ENCODE results near the gene ADCY10. TPM values are rescaled to one million over a fixed set of nuclear protein-coding genes. Genes with fewer than 3 reads are reported as not detected.

Gene ADCY10
- total and polyA plus RNA-seq, 9 of the 15 experiments (the other 6 are each of a cell fraction or from before 2014, with no cell fraction given): 0.08 to 0.86 (median 0.22) TPM

DNA sequence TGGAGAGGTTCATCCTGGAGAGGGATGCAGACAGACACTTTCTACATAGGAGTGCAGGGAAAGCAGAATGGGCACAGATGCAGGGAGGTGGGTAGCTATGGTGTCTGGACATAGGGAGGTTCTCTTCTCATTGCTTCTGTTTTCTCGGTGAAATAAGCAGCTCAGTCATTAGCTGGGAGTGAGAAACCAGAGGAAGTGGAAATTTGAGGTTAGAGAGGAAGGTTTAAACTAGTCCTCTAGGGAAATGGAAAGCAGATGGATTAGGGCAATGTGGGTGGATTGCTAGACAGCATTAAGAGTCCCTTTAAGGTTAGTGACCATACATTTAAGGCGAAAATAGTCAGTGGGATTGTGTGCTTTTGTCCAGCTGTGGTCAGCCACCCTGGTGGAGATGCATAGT is 152.5 kb downstream of the ADCY10 start:
- CTCF ChIA-PET (ENCODE audit: low intra/inter-chr PET ratio): no interaction called here
- Histone ChIP-seq H2AFZ (ENCODE audit: low read depth, low read length) (no peak overlapping the region), H3K9ac (ENCODE audit: insufficient read depth in 1 of 2, low read depth in 2 of 2, low read length in 2 of 2) (peak overlapping the region; percentile 1 to 70; a peak in 2 of 4 replicates), H3K27me3 (ENCODE audit: control insufficient read depth in 2 of 2, insufficient read depth in 2 of 2, low read length in 2 of 2) (no peaks in the 10 kb centered on the region), H3K4me1 (replicated peaks in 1 of 2; ENCODE audit: control insufficient read depth in 2 of 2, insufficient read depth in 2 of 2, low read length in 2 of 2) (peaks cover 17 to 73% of the 10 kb centered on the region in 2 experiments), H3K9me1 (ENCODE audit: control insufficient read depth, insufficient read depth, low read length) (peaks cover 4% of the 10 kb centered on the region), H3K79me2 (ENCODE audit: control insufficient read depth, insufficient read depth, low read length) (peaks cover 79% of the 10 kb centered on the region), H3K4me2 (ENCODE audit: insufficient read depth, low read length) (peak overlapping the region; percentile 33; the same call in 1 of the 2 replicates), H3K27ac (ENCODE audit: extremely low read depth, low read depth, low read length) (peak overlapping the region; percentile 86), H3K4me3 (no peak overlapping the region), H3K36me3 (ENCODE audit: control insufficient read depth, insufficient read depth, low read length) (peaks cover 15% of the 10 kb centered on the region), H3K9me3 (replicated peaks; ENCODE audit: control insufficient read depth, insufficient read depth, low read depth, low read length) (no peaks in the 10 kb centered on the region), H4K20me1 (replicated peaks; ENCODE audit: control insufficient read depth, insufficient read depth, low read length) (0 out of 2 replicates have a peak, but pooled peaks cover 3% of the 10 kb centered on the region)
- no TSS peak for BruUV-seq (replicated peaks)
- ATAC-seq (peak; percentile 5), DNase-seq (ENCODE audit: extremely low read depth in 1 of 4, low spot score in 3 of 4) (no peak), FAIRE-seq (no peak)
- POLR2A ChIA-PET: interaction anchor here (0.6 to 1.6 kb wide), 7 partner anchors 9 to 164 kb away, joined by 3 to 14 read pairs (median 4); no protein-coding TSS in a partner anchor
- TF ChIP-seq STAT5B (CRISPR knock-in tag; IDR thresholded peaks at IDR 0.05) (0 out of 2 replicates have a peak, but pooled peaks have one; percentile 19), ZNF551 (CRISPR knock-in tag; IDR thresholded peaks at IDR 0.05) (no peak), ATF1 (CRISPR knock-in tag; IDR thresholded peaks at IDR 0.05) (no peak), ATF1 (tag; IDR thresholded peaks at IDR 0.05) (no peak), NUFIP1 (IDR thresholded peaks at IDR 0.05; ENCODE audit: partially characterized antibody) (peak; percentile 11), KDM4B (IDR thresholded peaks at IDR 0.05; ENCODE audit: borderline replicate concordance in 2 of 2, low read depth in 1 of 2) (no peak), BRD9 (IDR thresholded peaks at IDR 0.05; ENCODE audit: low read depth, partially characterized antibody) (peak; percentile 16), MECOM (CRISPR knock-in tag; IDR thresholded peaks at IDR 0.05) (peak; percentile 41; the same call in 1 of the 2 replicates), POLR2A (conservative IDR thresholded peaks at IDR 0.05) (no peak), SRSF3 (IDR thresholded peaks at IDR 0.05; ENCODE audit: insufficient read depth, low read length) (no peak), SPI1 (IDR thresholded peaks at IDR 0.05; ENCODE audit: borderline replicate concordance, low read depth, low read length) (peak; percentile 22; the same call in 1 of the 2 replicates)
- TF ChIP-seq, protein P1, sequence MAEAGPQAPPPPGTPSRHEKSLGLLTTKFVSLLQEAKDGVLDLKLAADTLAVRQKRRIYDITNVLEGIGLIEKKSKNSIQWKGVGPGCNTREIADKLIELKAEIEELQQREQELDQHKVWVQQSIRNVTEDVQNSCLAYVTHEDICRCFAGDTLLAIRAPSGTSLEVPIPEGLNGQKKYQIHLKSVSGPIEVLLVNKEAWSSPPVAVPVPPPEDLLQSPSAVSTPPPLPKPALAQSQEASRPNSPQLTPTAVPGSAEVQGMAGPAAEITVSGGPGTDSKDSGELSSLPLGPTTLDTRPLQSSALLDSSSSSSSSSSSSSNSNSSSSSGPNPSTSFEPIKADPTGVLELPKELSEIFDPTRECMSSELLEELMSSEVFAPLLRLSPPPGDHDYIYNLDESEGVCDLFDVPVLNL (CRISPR knock-in tag; IDR thresholded peaks at IDR 0.05; ENCODE audit: low read depth): 0 out of 2 replicates have a peak, but pooled peaks have one; percentile 22
- TF ChIP-seq, protein P2, sequence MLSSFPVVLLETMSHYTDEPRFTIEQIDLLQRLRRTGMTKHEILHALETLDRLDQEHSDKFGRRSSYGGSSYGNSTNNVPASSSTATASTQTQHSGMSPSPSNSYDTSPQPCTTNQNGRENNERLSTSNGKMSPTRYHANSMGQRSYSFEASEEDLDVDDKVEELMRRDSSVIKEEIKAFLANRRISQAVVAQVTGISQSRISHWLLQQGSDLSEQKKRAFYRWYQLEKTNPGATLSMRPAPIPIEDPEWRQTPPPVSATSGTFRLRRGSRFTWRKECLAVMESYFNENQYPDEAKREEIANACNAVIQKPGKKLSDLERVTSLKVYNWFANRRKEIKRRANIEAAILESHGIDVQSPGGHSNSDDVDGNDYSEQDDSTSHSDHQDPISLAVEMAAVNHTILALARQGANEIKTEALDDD (IDR thresholded peaks at IDR 0.05): peak; percentile 93
- TF ChIP-seq, protein P3, sequence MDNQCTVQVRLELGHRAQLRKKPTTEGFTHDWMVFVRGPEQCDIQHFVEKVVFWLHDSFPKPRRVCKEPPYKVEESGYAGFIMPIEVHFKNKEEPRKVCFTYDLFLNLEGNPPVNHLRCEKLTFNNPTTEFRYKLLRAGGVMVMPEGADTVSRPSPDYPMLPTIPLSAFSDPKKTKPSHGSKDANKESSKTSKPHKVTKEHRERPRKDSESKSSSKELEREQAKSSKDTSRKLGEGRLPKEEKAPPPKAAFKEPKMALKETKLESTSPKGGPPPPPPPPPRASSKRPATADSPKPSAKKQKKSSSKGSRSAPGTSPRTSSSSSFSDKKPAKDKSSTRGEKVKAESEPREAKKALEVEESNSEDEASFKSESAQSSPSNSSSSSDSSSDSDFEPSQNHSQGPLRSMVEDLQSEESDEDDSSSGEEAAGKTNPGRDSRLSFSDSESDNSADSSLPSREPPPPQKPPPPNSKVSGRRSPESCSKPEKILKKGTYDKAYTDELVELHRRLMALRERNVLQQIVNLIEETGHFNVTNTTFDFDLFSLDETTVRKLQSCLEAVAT (IDR thresholded peaks at IDR 0.05): 0 out of 4 replicates have a peak, but pooled peaks of 1 of the 2 experiments have one; percentile 50
- intact Hi-C loops (cut with micrococcal nuclease) (loop anchor here (2.0 to 5.0 kb wide), 4 partner anchors 39 to 176 kb away; partner anchors contain the start of genes DCAF6 and MPC2), in situ Hi-C loops (cut with MboI) (no loop called here)
- WGBS (ENCODE audit: insufficient coverage, low coverage, missing lambda C conversion rate): 33% methylated on average over 2 of the region's 2 CpGs
